GM12878 (cell line): ENCODE data around the gene TERB1. TPM values are rescaled to one million over a fixed set of nuclear protein-coding genes. Genes with fewer than 3 reads are reported as not detected.

Experiments
- ATAC-seq: fragments of 200-7000 bp; cut with Tn5 transposase; 3 replicates; pipeline ENCODE4 v1.9.1; 2020; ENCODE audit warnings: mild to moderate bottlenecking, moderate library complexity
- BruUV-seq: library from RNA; stranded (reverse); fragments of 400-500 nt; replicated peaks from 2 replicates; lab custom pipeline; 2021; lab: Mats Ljungman, UMichigan
- CTCF ChIA-PET: fragments of 300-600 bp; sonication (Branson Sonifier 250); formaldehyde crosslinking; extraction: SDS; loops from one replicate; lab custom pipeline; 2021; ENCODE audit warnings: inconsistent platforms; lab: Yijun Ruan, JAX
- POLR2A ChIA-PET: fragments of 350-600 bp; formaldehyde crosslinking; extraction: SDS; loops from one replicate; lab custom pipeline; 2021; ENCODE audit warnings: inconsistent platforms; lab: Charles Lee
- RAD21 ChIA-PET: fragments of 300-600 bp; sonication (Branson Sonifier 250); formaldehyde crosslinking; loops from one replicate; lab custom pipeline; 2023; ENCODE audit warnings: antibody characterized with exemption; ENCODE audit not compliant: unreplicated experiment; lab: Charles Lee
- SMC1A ChIA-PET: fragments of 300-600 bp; sonication (Branson Sonifier 250); formaldehyde crosslinking; loops from one replicate; lab custom pipeline; 2023; ENCODE audit not compliant: unreplicated experiment, uncharacterized antibody; lab: Charles Lee
- DNase-seq: peaks from one replicate; pipeline ENCODE4 v3.0.0-alpha.2; 2011; ENCODE audit warnings: low read depth, low spot score
- FAIRE-seq: peaks from 3 replicates; lab custom pipeline; 2011; peaks lifted over from hg19 to GRCh38; lab: Jason Lieb, UNC
- H2AFZ ChIP-seq: 2 replicates; pipeline ENCODE4 v1.6.0; 2011; ENCODE audit warnings: low read depth, low read length, control low read depth; ENCODE audit not compliant: control insufficient read depth
- H3K27ac ChIP-seq: 2 replicates; pipeline ENCODE4 v1.5.1; 2011; ENCODE audit warnings: control low read depth; ENCODE audit not compliant: control insufficient read depth, insufficient read depth
- H3K27me3 ChIP-seq, 2 experiments: replicated peaks in 1 of 2; 2 replicates each; pipeline versions ENCODE4 v1.6.0 to v1.6.1; 2011; ENCODE audit warnings: low read length in 1 of 2; ENCODE audit not compliant: control insufficient read depth in 2 of 2, insufficient read depth in 2 of 2
- H3K36me3 ChIP-seq, 2 experiments: 2 replicates each; pipeline ENCODE4 v1.5.1; 2011; ENCODE audit warnings: low read length in 1 of 2; ENCODE audit not compliant: control insufficient read depth in 2 of 2, insufficient read depth in 2 of 2
- H3K4me1 ChIP-seq: 2 replicates; pipeline ENCODE4 v1.6.1; 2011; ENCODE audit warnings: mild to moderate bottlenecking, low read length, moderate library complexity, mixed read lengths; ENCODE audit not compliant: control insufficient read depth, insufficient read depth
- H3K4me2 ChIP-seq: 2 replicates; pipeline ENCODE4 v1.6.0; 2011; ENCODE audit warnings: control low read depth; ENCODE audit not compliant: control insufficient read depth, insufficient read depth
- H3K4me3 ChIP-seq: fragments of 200-600 bp; sonication (generic); 2 replicates; pipeline ENCODE4 v1.5.1; 2016
- H3K79me2 ChIP-seq: 2 replicates; pipeline ENCODE4 v1.6.0; 2011; ENCODE audit warnings: low read length; ENCODE audit not compliant: control insufficient read depth, insufficient read depth
- H3K9ac ChIP-seq: 2 replicates; pipeline ENCODE4 v1.8.0; 2011; ENCODE audit warnings: low read length, control low read depth, mixed read lengths; ENCODE audit not compliant: control insufficient read depth, insufficient read depth
- H3K9me3 ChIP-seq: replicated peaks from 3 replicates; pipeline ENCODE4 v1.5.1; 2011; ENCODE audit warnings: mild to moderate bottlenecking, low read length; ENCODE audit not compliant: control insufficient read depth, insufficient read depth
- H4K20me1 ChIP-seq: 2 replicates; pipeline ENCODE4 v1.6.0; 2011; ENCODE audit not compliant: control insufficient read depth, insufficient read depth
- ATF7 ChIP-seq: fragments of 450-650 bp; IDR thresholded peaks from 2 replicates; pipeline ENCODE4 v1.6.1; 2016; ENCODE audit warnings: low read depth, mild to moderate bottlenecking
- BRCA1 ChIP-seq: IDR thresholded peaks from 2 replicates; pipeline ENCODE4 v1.6.1; 2011; ENCODE audit warnings: low read depth, low read length, improper control_type of control experiment
- CBX3 ChIP-seq: fragments of 200-600 bp; sonication (generic); IDR thresholded peaks from 2 replicates; pipeline ENCODE4 v1.6.1; 2016; ENCODE audit warnings: low read depth, borderline replicate concordance
- FOXM1 ChIP-seq: IDR thresholded peaks from 2 replicates; pipeline ENCODE4 v1.6.1; 2012; ENCODE audit warnings: low read depth, mild to moderate bottlenecking, inconsistent platforms, low read length, moderate library complexity
- HDAC2 ChIP-seq: fragments of 200-600 bp; sonication (generic); IDR thresholded peaks from 2 replicates; pipeline ENCODE4 v1.6.1; 2017
- KDM1A ChIP-seq: fragments of 200-600 bp; sonication (generic); IDR thresholded peaks from 2 replicates; pipeline ENCODE4 v1.6.1; 2016; ENCODE audit warnings: borderline replicate concordance
- MTA3 ChIP-seq: IDR thresholded peaks from 2 replicates; pipeline ENCODE4 v1.6.1; 2012; ENCODE audit warnings: low read length, inconsistent platforms, borderline replicate concordance
- NFIC ChIP-seq: IDR thresholded peaks from 2 replicates; pipeline ENCODE4 v1.6.1; 2012; ENCODE audit warnings: low read depth, mild to moderate bottlenecking, inconsistent platforms, low read length, moderate library complexity
- NFYB ChIP-seq: IDR thresholded peaks from 2 replicates; pipeline ENCODE4 v1.6.1; 2011; ENCODE audit warnings: low read depth, mild to moderate bottlenecking, low read length, improper control_type of control experiment, moderate library complexity; ENCODE audit not compliant: insufficient read depth
- RB1 ChIP-seq: fragments of 450-650 bp; formaldehyde crosslinking; IDR thresholded peaks from 2 replicates; pipeline ENCODE4 v1.6.1; 2017; ENCODE audit warnings: mild to moderate bottlenecking, borderline replicate concordance
- RCOR1 ChIP-seq: conservative IDR thresholded peaks from 2 replicates; pipeline ENCODE4 v1.6.1; 2012; ENCODE audit warnings: low read depth, low read length, improper control_type of control experiment
- SREBF2 ChIP-seq: IDR thresholded peaks from 2 replicates; pipeline ENCODE4 v1.6.1; 2012; ENCODE audit warnings: mild to moderate bottlenecking, low read length
- STAT1 ChIP-seq: fragments of 450-650 bp; conservative IDR thresholded peaks from 2 replicates; pipeline ENCODE4 v1.6.1; 2014; ENCODE audit warnings: antibody characterized with exemption, mild to moderate bottlenecking
- YBX1 ChIP-seq: fragments of 450-650 bp; IDR thresholded peaks from 2 replicates; pipeline ENCODE4 v1.6.1; 2016; ENCODE audit warnings: antibody characterized with exemption
- ZNF384 ChIP-seq: IDR thresholded peaks from 2 replicates; pipeline ENCODE4 v1.6.1; 2012; ENCODE audit warnings: low read depth, mild to moderate bottlenecking, low read length, improper control_type of control experiment, borderline replicate concordance
- WGBS: methylation state at CpG from one replicate; pipeline ENCODE4 v1.1.6; 2016; ENCODE audit warnings: low lambda C conversion rate; ENCODE audit not compliant: insufficient replicate concordance, insufficient coverage; ENCODE audit errors: missing lambda C conversion rate; 5-methylcytosine and 5-hydroxymethylcytosine counted together
- in situ Hi-C: fragments of 300-500 bp; cut with MboI; formaldehyde crosslinking; loops from 9 replicates; pipeline ENCODE4 v1.14.3; 2018; ENCODE audit warnings: mixed read lengths
- intact Hi-C: fragments of 100-400 bp; cut with micrococcal nuclease; formaldehyde crosslinking; loops from one replicate; pipeline ENCODE4 v1.14.2; 2022; ENCODE audit not compliant: unreplicated experiment
- polyA plus RNA-seq, 11 experiments: library from polyadenylated mRNA; depleted of rRNA in 4 of 11; unstranded in 6 of 11; stranded (reverse) in 5 of 11; fragments of >200 nt; fragmentation: Nextera tagmentation in 4 of 11; fragmentation: Illumina TruSeq in 1 of 11; extraction: Ambion mirVana in 4 of 11; extraction: Trizol in 1 of 11; gene quantifications; 1 replicate in 1 of 11; 2 replicates in 10 of 11; pipeline versions ENCODE4 v1.2.1 to v1.2.3, GENCODE V29; 2011 to 2016; ENCODE audit warnings: inconsistent platforms in 2 of 11, missing spikeins in 2 of 11, low read depth in 1 of 11
- total RNA-seq, 4 experiments: library from RNA; depleted of rRNA in 3 of 4; stranded (reverse); fragments of >200 nt in 3 of 4; fragmentation: Illumina TruSeq in 1 of 4; extraction: Trizol in 1 of 4; gene quantifications; 2 replicates each; pipeline versions ENCODE4 v1.2.1 to v1.2.3, GENCODE V29; 2013 to 2021
- TF ChIP-seq, protein P1 (sequence below): IDR thresholded peaks from 2 replicates; pipeline ENCODE4 v1.6.1; 2011; ENCODE audit warnings: borderline replicate concordance, low read depth, mild to moderate bottlenecking, moderate library complexity, low read length; ENCODE audit not compliant: insufficient read depth, poor library complexity, severe bottlenecking
- TF ChIP-seq, protein P2 (sequence below): IDR thresholded peaks from 2 replicates; pipeline ENCODE4 v1.6.1; 2012; ENCODE audit warnings: low read depth, low read length, improper control_type of control experiment
- TF ChIP-seq, protein P3 (sequence below): fragments of 450-650 bp; IDR thresholded peaks from 2 replicates; pipeline ENCODE4 v1.6.1; 2016; ENCODE audit warnings: mild to moderate bottlenecking

TERB1 gene
- total and polyA plus RNA-seq, 10 of the 15 experiments (the other 5 are each of a cell fraction or from before 2014, with no cell fraction given) = 0.03 to 0.10 (median 0.06) TPM; not detected in 7

DNA sequence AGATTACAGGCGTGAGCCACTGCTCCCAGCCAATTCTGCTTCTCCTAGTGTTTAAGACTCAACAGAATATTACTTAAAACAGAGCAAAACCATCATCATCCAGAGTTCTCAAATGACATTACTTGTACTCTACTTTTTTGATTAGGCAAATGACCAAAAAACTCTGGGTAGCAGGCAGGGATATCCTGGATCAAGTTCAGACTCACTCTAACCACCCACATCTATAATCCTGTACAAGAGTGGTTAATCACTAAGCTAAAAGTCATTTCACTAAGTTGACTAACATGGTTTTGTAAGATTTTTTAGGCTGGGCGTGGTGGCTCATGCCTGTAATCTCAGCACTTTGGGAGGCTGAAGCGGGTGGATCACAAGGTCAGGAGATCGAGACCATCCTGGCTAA is 22.6 kb upstream of the TERB1 start:
- TF ChIP-seq RCOR1 (no peak), NFYB (no peak), ATF7 (no peak), RB1 (no peak), KDM1A (no peak), HDAC2 (no peak), STAT1 (no peak), NFIC (no peak), CBX3 (no peak), MTA3 (no peak), YBX1 (no peak), ZNF384 (no peak), FOXM1 (no peak), SREBF2 (no peak), BRCA1 (no peak)
- TF ChIP-seq, protein P1, sequence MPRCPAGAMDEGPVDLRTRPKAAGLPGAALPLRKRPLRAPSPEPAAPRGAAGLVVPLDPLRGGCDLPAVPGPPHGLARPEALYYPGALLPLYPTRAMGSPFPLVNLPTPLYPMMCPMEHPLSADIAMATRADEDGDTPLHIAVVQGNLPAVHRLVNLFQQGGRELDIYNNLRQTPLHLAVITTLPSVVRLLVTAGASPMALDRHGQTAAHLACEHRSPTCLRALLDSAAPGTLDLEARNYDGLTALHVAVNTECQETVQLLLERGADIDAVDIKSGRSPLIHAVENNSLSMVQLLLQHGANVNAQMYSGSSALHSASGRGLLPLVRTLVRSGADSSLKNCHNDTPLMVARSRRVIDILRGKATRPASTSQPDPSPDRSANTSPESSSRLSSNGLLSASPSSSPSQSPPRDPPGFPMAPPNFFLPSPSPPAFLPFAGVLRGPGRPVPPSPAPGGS = no peak
- TF ChIP-seq, protein P2, sequence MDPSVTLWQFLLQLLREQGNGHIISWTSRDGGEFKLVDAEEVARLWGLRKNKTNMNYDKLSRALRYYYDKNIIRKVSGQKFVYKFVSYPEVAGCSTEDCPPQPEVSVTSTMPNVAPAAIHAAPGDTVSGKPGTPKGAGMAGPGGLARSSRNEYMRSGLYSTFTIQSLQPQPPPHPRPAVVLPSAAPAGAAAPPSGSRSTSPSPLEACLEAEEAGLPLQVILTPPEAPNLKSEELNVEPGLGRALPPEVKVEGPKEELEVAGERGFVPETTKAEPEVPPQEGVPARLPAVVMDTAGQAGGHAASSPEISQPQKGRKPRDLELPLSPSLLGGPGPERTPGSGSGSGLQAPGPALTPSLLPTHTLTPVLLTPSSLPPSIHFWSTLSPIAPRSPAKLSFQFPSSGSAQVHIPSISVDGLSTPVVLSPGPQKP = no peak
- TF ChIP-seq, protein P3, sequence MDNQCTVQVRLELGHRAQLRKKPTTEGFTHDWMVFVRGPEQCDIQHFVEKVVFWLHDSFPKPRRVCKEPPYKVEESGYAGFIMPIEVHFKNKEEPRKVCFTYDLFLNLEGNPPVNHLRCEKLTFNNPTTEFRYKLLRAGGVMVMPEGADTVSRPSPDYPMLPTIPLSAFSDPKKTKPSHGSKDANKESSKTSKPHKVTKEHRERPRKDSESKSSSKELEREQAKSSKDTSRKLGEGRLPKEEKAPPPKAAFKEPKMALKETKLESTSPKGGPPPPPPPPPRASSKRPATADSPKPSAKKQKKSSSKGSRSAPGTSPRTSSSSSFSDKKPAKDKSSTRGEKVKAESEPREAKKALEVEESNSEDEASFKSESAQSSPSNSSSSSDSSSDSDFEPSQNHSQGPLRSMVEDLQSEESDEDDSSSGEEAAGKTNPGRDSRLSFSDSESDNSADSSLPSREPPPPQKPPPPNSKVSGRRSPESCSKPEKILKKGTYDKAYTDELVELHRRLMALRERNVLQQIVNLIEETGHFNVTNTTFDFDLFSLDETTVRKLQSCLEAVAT = no peak
- in situ Hi-C loops = no loop called here
- H3K27ac ChIP-seq = no peak overlapping the region
- H2AFZ ChIP-seq = no peak overlapping the region
- intact Hi-C loops = no loop called here
- peaks cover 2 to 16% of the 10 kb centered on the region in 2 experiments; a peak in 2 of 4 replicates for H3K36me3 ChIP-seq
- SMC1A ChIA-PET = interaction anchor here (1.7 kb wide), 1 partner anchor 41 kb away, joined by 4 read pairs; no protein-coding TSS in a partner anchor
- WGBS = 100% methylated on average over 4 of the region's 4 CpGs
- ATAC-seq (no peak), DNase-seq (no peak), FAIRE-seq (no peak)
- RAD21 ChIA-PET = no interaction called here
- H3K9ac ChIP-seq = no peak overlapping the region
- no TSS peak for BruUV-seq
- CTCF ChIA-PET = interaction anchor here (0.6 to 4.2 kb wide), 6 partner anchors 9 to 95 kb away, joined by 3 to 22 read pairs (median 4); partner anchors contain the start of gene DYNC1LI2
- no peaks in the 10 kb centered on the region for H3K27me3 ChIP-seq
- H3K79me2 ChIP-seq = peaks cover 7% of the 10 kb centered on the region
- POLR2A ChIA-PET = interaction anchor here (1.1 kb wide), 1 partner anchor 18 kb away, joined by 3 read pairs; no protein-coding TSS in a partner anchor
- H3K4me1 ChIP-seq = peaks cover 5% of the 10 kb centered on the region
- H3K9me3 ChIP-seq = no peaks in the 10 kb centered on the region
- H3K4me3 ChIP-seq = no peak overlapping the region
- H3K4me2 ChIP-seq = no peak overlapping the region
- H4K20me1 ChIP-seq = no peaks in the 10 kb centered on the region
